Activated naive CD4-positive, alpha-beta T cell treated with anti-CD3 and anti-CD28 coated beads for 36 hours (primary cell): ENCODE results near the gene AKAP3. TPM values are rescaled to one million over a fixed set of nuclear protein-coding genes. Genes with fewer than 3 reads are reported as not detected.

Experiments
- CTCF ChIA-PET: fragments of 350-600 bp; sonication (Branson Sonifier 250); formaldehyde crosslinking; loops from one replicate; lab custom pipeline; 2021; ENCODE audit warnings: antibody characterized with exemption; lab: Charles Lee
- DNase-seq: peaks from one replicate; pipeline ENCODE4 v3.0.0-alpha.2; 2020
- H3K27ac Mint-ChIP-seq: one replicate; pipeline ENCODE4 v1.8.0; 2021; ENCODE audit warnings: mild to moderate bottlenecking, mixed read lengths
- H3K27me3 Mint-ChIP-seq: one replicate; pipeline ENCODE4 v1.8.0; 2021; ENCODE audit warnings: low read depth, mixed read lengths
- H3K36me3 Mint-ChIP-seq: one replicate; pipeline ENCODE4 v1.8.0; 2021; ENCODE audit warnings: low read depth, mixed read lengths
- H3K4me1 Mint-ChIP-seq: one replicate; pipeline ENCODE4 v1.8.0; 2021; ENCODE audit warnings: low read depth, mixed read lengths
- H3K4me3 Mint-ChIP-seq: one replicate; pipeline ENCODE4 v1.8.0; 2021; ENCODE audit warnings: mild to moderate bottlenecking, moderate library complexity, mixed read lengths
- H3K9me3 Mint-ChIP-seq: one replicate; pipeline ENCODE4 v1.8.0; 2021; ENCODE audit warnings: mixed read lengths
- intact Hi-C: fragments of 100-400 bp; cut with micrococcal nuclease; formaldehyde crosslinking; loops from one replicate; pipeline ENCODE4 v1.15.1; 2023
- total RNA-seq, 2 experiments: library from RNA; stranded (reverse); gene quantifications; one replicate each; pipeline ENCODE4 v1.2.3, GENCODE V29; 2021

AKAP3 gene
- total RNA-seq, 2 experiments from 2014 or later = 1.8 to 2.1 TPM

DNA sequence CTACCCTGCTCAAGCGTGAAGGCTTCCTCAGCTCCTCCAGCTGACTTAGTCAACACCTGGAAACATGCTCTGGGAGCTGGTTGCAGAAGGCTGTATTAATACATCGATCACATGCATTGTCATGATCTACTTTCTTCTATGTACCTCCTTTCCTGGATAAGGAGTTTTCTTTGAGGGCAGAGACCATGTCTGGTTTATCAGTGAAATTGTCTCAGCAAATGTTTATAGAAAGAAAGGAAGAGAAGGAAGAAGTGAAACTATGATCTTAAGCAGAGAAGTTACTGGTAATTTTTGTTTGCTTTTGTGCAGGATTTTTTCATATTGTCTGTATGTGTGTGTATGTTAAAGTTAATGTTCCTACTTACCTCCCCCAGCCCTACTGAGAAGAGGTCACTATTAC is 82.4 kb downstream of the AKAP3 start:
- Mint-ChIP-seq H3K4me1 (peaks cover 12% of the 10 kb centered on the region), H3K27ac (no peak overlapping the region), H3K36me3 (peaks cover 2% of the 10 kb centered on the region), H3K27me3 (peaks cover 28% of the 10 kb centered on the region), H3K4me3 (no peak overlapping the region), H3K9me3 (no peaks in the 10 kb centered on the region)
- no peak for DNase-seq
- CTCF ChIA-PET = interaction anchor here (0.5 kb wide), 1 partner anchor 173 kb away, joined by 4 read pairs; no protein-coding TSS in a partner anchor
- intact Hi-C loops = no loop called here

Other genes with a start within 250 kb of the AKAP3 start
- gene FGF6, start 203.2 kb downstream of the AKAP3 start, total RNA-seq = not detected
- 10 to 100 TPM; 69.5 to 76.5 TPM for gene RAD51AP1, start 110.2 kb downstream of the AKAP3 start, total RNA-seq
- gene DYRK4, start 86.8 kb downstream of the AKAP3 start, total RNA-seq = 10 to 100 TPM; 27.3 to 35.1 TPM
- gene NDUFA9, start 63 bp upstream of the AKAP3 start, total RNA-seq = 100 to 1,000 TPM; 150 to 160 TPM
- under 1 TPM; 0.26 to 0.42 TPM for gene GALNT8, start 71.3 kb upstream of the AKAP3 start, total RNA-seq